ENCODE data around the gene FXYD6. TPM values are rescaled to one million over a fixed set of nuclear protein-coding genes. Genes with fewer than 3 reads are reported as not detected.
A peak's percentile ranks its signal among the peaks of the same experiment; 100 is the strongest.

Gene FXYD6
- total RNA-seq, 1 donor from 2014 or later: 95.6 TPM

GRCh38 chr11:117887431-117888138 lies 11.1 kb upstream of the FXYD6 start:
- no peak overlapping the region for H3K9ac ChIP-seq
- no peaks in the 10 kb centered on the region for H4K20me1 ChIP-seq (ENCODE audit: low read depth)
- no peaks in the 10 kb centered on the region for H3K36me3 Mint-ChIP-seq
- no peak overlapping the region for H2AFZ ChIP-seq (replicated peaks)
- no peaks in the 10 kb centered on the region for H3K9me3 ChIP-seq (ENCODE audit: low read depth)
- H3K4me2 ChIP-seq: no peak overlapping the region
- no peak for DNase-seq (ENCODE audit: low spot score)
- TF ChIP-seq EZH2 (IDR thresholded peaks at IDR 0.05) (no peak), EZH2phosphoT487 (IDR thresholded peaks at IDR 0.05) (no peak), CTCF (IDR thresholded peaks at IDR 0.05) (no peak)
- no peak overlapping the region for H3K27ac ChIP-seq
- H3K36me3 ChIP-seq: no peaks in the 10 kb centered on the region
- no peak overlapping the region for H3K27ac Mint-ChIP-seq
- H3K27me3 ChIP-seq: no peaks in the 10 kb centered on the region
- H3F3A ChIP-seq (ENCODE audit: low read depth): no peaks in the 10 kb centered on the region
- peaks cover 7% of the 10 kb centered on the region for H3K27me3 Mint-ChIP-seq (ENCODE audit: insufficient read depth, low read depth)
- peaks cover 3% of the 10 kb centered on the region for H3K4me1 ChIP-seq
- peak overlapping the region; percentile 10 for H3K4me3 Mint-ChIP-seq
- H3K79me2 ChIP-seq (ENCODE audit: low read depth): no peaks in the 10 kb centered on the region
- H3K4me3 ChIP-seq: no peak overlapping the region
- peaks cover 8% of the 10 kb centered on the region for H3K9me3 Mint-ChIP-seq
- H3K4me1 Mint-ChIP-seq: peaks cover 25% of the 10 kb centered on the region

GRCh38 chr11:117885777-117886176 lies 9.3 kb upstream of the FXYD6 start:
- H3K4me1 Mint-ChIP-seq: peaks cover 28% of the 10 kb centered on the region
- no peaks in the 10 kb centered on the region for H3K36me3 ChIP-seq
- no peaks in the 10 kb centered on the region for H4K20me1 ChIP-seq (ENCODE audit: low read depth)
- H3K9ac ChIP-seq: no peak overlapping the region
- peaks cover 8% of the 10 kb centered on the region for H3K9me3 Mint-ChIP-seq
- peak overlapping the region; percentile 44 for H3K27ac Mint-ChIP-seq
- H3F3A ChIP-seq (ENCODE audit: low read depth): no peaks in the 10 kb centered on the region
- no peaks in the 10 kb centered on the region for H3K79me2 ChIP-seq (ENCODE audit: low read depth)
- no peak overlapping the region for H3K4me3 ChIP-seq
- H3K27ac ChIP-seq: no peak overlapping the region
- TF ChIP-seq EZH2 (IDR thresholded peaks at IDR 0.05) (no peak), CTCF (IDR thresholded peaks at IDR 0.05) (no peak), EZH2phosphoT487 (IDR thresholded peaks at IDR 0.05) (no peak)
- H3K4me3 Mint-ChIP-seq: no peak overlapping the region
- H3K27me3 Mint-ChIP-seq (ENCODE audit: insufficient read depth, low read depth): peaks cover 9% of the 10 kb centered on the region
- no peaks in the 10 kb centered on the region for H3K36me3 Mint-ChIP-seq
- H3K9me3 ChIP-seq (ENCODE audit: low read depth): no peaks in the 10 kb centered on the region
- no peak overlapping the region for H2AFZ ChIP-seq (replicated peaks)
- DNase-seq (ENCODE audit: low spot score): no peak
- H3K4me2 ChIP-seq: no peak overlapping the region
- peaks cover 4% of the 10 kb centered on the region for H3K4me1 ChIP-seq
- no peaks in the 10 kb centered on the region for H3K27me3 ChIP-seq

GRCh38 chr11:117884994-117885393 lies 8.5 kb upstream of the FXYD6 start:
- TF ChIP-seq EZH2phosphoT487 (IDR thresholded peaks at IDR 0.05) (no peak), EZH2 (IDR thresholded peaks at IDR 0.05) (no peak), CTCF (IDR thresholded peaks at IDR 0.05) (no peak)
- no peak for DNase-seq (ENCODE audit: low spot score)
- H3K27ac Mint-ChIP-seq: peak overlapping the region; percentile 80
- Histone ChIP-seq H3K9ac (no peak overlapping the region), H3K4me1 (peaks cover 4% of the 10 kb centered on the region), H3K9me3 (ENCODE audit: low read depth) (no peaks in the 10 kb centered on the region), H3K4me3 (no peak overlapping the region), H2AFZ (replicated peaks) (no peak overlapping the region), H3K79me2 (ENCODE audit: low read depth) (no peaks in the 10 kb centered on the region), H3K27me3 (no peaks in the 10 kb centered on the region), H3K4me2 (no peak overlapping the region), H3K36me3 (no peaks in the 10 kb centered on the region), H3K27ac (no peak overlapping the region), H3F3A (ENCODE audit: low read depth) (no peaks in the 10 kb centered on the region), H4K20me1 (ENCODE audit: low read depth) (no peaks in the 10 kb centered on the region)
- peaks cover 28% of the 10 kb centered on the region for H3K4me1 Mint-ChIP-seq
- peaks cover 7% of the 10 kb centered on the region for H3K9me3 Mint-ChIP-seq
- peak overlapping the region; percentile 8 for H3K4me3 Mint-ChIP-seq
- H3K36me3 Mint-ChIP-seq: no peaks in the 10 kb centered on the region
- peaks cover 9% of the 10 kb centered on the region for H3K27me3 Mint-ChIP-seq (ENCODE audit: insufficient read depth, low read depth)

All from neural progenitor cell (in vitro differentiated cells).